Ectodermal cell (in vitro differentiated cells): Measurements from ENCODE around the gene BCL2A1.

ENCODE experiments used
- H3K27ac ChIP-seq: 2 replicates; pipeline ENCODE4 v1.7.0; 2013; ENCODE audit warnings: mild to moderate bottlenecking, low read depth, low read length; ENCODE audit not compliant: insufficient read depth, poor library complexity, severe bottlenecking
- H3K27me3 ChIP-seq: 2 replicates; pipeline ENCODE4 v1.7.0; 2013; ENCODE audit warnings: mild to moderate bottlenecking, low read length; ENCODE audit not compliant: insufficient read depth, control insufficient read depth, poor library complexity, severe bottlenecking
- H3K36me3 ChIP-seq: one replicate; pipeline ENCODE4 v1.7.0; 2013; ENCODE audit warnings: low read length; ENCODE audit not compliant: control insufficient read depth, insufficient read depth
- H3K4me1 ChIP-seq: one replicate; pipeline ENCODE4 v1.7.0; 2013; ENCODE audit warnings: low read length; ENCODE audit not compliant: control insufficient read depth, insufficient read depth
- H3K4me3 ChIP-seq: 2 replicates; pipeline ENCODE4 v1.7.0; 2013; ENCODE audit warnings: low read depth, low read length, control low read depth; ENCODE audit not compliant: insufficient read depth
- H3K9me3 ChIP-seq: 2 replicates; pipeline ENCODE4 v1.7.0; 2013; ENCODE audit warnings: mild to moderate bottlenecking, low read length, moderate library complexity; ENCODE audit not compliant: control insufficient read depth
- WGBS, 2 experiments: methylation state at CpG; one replicate each; pipeline ENCODE4 v1.1.7; 2013; ENCODE audit warnings: missing lambda C conversion rate in 2 of 2; 5-methylcytosine and 5-hydroxymethylcytosine counted together

Gene BCL2A1

GRCh38 chr15:79990280-79990996 lies 19.4 kb upstream of the BCL2A1 start:
- no peaks in the 10 kb centered on the region for H3K27me3 ChIP-seq
- H3K4me3 ChIP-seq = no peak overlapping the region
- no peaks in the 10 kb centered on the region for H3K9me3 ChIP-seq
- 94 to 95% methylated on average over 8 of the region's 8 CpGs for WGBS, 2 experiments
- no peaks in the 10 kb centered on the region for H3K4me1 ChIP-seq
- H3K36me3 ChIP-seq = no peaks in the 10 kb centered on the region
- H3K27ac ChIP-seq = no peak overlapping the region

GRCh38 chr15:79989682-79990081 lies 18.7 kb upstream of the BCL2A1 start:
- Histone ChIP-seq H3K4me3 (no peak overlapping the region), H3K27me3 (no peaks in the 10 kb centered on the region), H3K4me1 (no peaks in the 10 kb centered on the region), H3K36me3 (no peaks in the 10 kb centered on the region), H3K27ac (no peak overlapping the region), H3K9me3 (no peaks in the 10 kb centered on the region)
- 87% methylated on average over 5 of the region's 5 CpGs for WGBS, 2 experiments

- no peaks in the 10 kb centered on the region for H3K27me3 ChIP-seq
- H3K36me3 ChIP-seq = no peaks in the 10 kb centered on the region
- no peaks in the 10 kb centered on the region for H3K4me1 ChIP-seq
- no peak overlapping the region for H3K27ac ChIP-seq
- 92 to 93% methylated on average over 2 of the region's 2 CpGs for WGBS, 2 experiments
- no peaks in the 10 kb centered on the region for H3K9me3 ChIP-seq
- H3K4me3 ChIP-seq = no peak overlapping the region
Observed at GRCh38 chr15:79989183-79989582, 18.2 kb upstream of the BCL2A1 start.

- H3K9me3 ChIP-seq = no peaks in the 10 kb centered on the region
- no peak overlapping the region for H3K27ac ChIP-seq
- WGBS, 2 experiments = 95 to 100% methylated on average over 3 of the region's 3 CpGs
- H3K36me3 ChIP-seq = no peaks in the 10 kb centered on the region
- H3K4me3 ChIP-seq = no peak overlapping the region
- H3K4me1 ChIP-seq = no peaks in the 10 kb centered on the region
- H3K27me3 ChIP-seq = no peaks in the 10 kb centered on the region
Observed at GRCh38 chr15:79988448-79989117, 17.6 kb upstream of the BCL2A1 start.

GRCh38 chr15:79987969-79988368 lies 17.0 kb upstream of the BCL2A1 start:
- no peaks in the 10 kb centered on the region for H3K36me3 ChIP-seq
- 95 to 97% methylated on average over 3 of the region's 3 CpGs for WGBS, 2 experiments
- no peaks in the 10 kb centered on the region for H3K9me3 ChIP-seq
- H3K27me3 ChIP-seq = no peaks in the 10 kb centered on the region
- no peak overlapping the region for H3K27ac ChIP-seq
- no peaks in the 10 kb centered on the region for H3K4me1 ChIP-seq
- H3K4me3 ChIP-seq = no peak overlapping the region

- Histone ChIP-seq H3K4me1 (no peaks in the 10 kb centered on the region), H3K27me3 (no peaks in the 10 kb centered on the region), H3K27ac (no peak overlapping the region), H3K4me3 (no peak overlapping the region), H3K9me3 (no peaks in the 10 kb centered on the region), H3K36me3 (no peaks in the 10 kb centered on the region)
- 90 to 93% methylated on average over 7 of the region's 7 CpGs for WGBS, 2 experiments
Observed at GRCh38 chr15:79987569-79987955, 16.6 kb upstream of the BCL2A1 start.

GRCh38 chr15:79981831-79982455 lies 10.9 kb upstream of the BCL2A1 start:
- H3K27me3 ChIP-seq = no peaks in the 10 kb centered on the region
- H3K27ac ChIP-seq = no peak overlapping the region
- H3K4me1 ChIP-seq = no peaks in the 10 kb centered on the region
- no peaks in the 10 kb centered on the region for H3K9me3 ChIP-seq
- no peak overlapping the region for H3K4me3 ChIP-seq
- WGBS, 2 experiments = 86 to 90% methylated on average over 6 to 7 of the region's 7 CpGs
- no peaks in the 10 kb centered on the region for H3K36me3 ChIP-seq

GRCh38 chr15:79978655-79979514 lies 7.9 kb upstream of the BCL2A1 start:
- H3K27me3 ChIP-seq = no peaks in the 10 kb centered on the region
- no peaks in the 10 kb centered on the region for H3K9me3 ChIP-seq
- WGBS, 2 experiments = 88 to 95% methylated on average over 5 of the region's 5 CpGs
- H3K4me1 ChIP-seq = no peaks in the 10 kb centered on the region
- no peaks in the 10 kb centered on the region for H3K36me3 ChIP-seq
- no peak overlapping the region for H3K27ac ChIP-seq
- H3K4me3 ChIP-seq = no peak overlapping the region

GRCh38 chr15:79978260-79978654 lies 7.3 kb upstream of the BCL2A1 start:
- no peaks in the 10 kb centered on the region for H3K27me3 ChIP-seq
- WGBS, 2 experiments = 94 to 96% methylated on average over 6 of the region's 6 CpGs
- H3K4me3 ChIP-seq = no peak overlapping the region
- no peaks in the 10 kb centered on the region for H3K9me3 ChIP-seq
- H3K27ac ChIP-seq = no peak overlapping the region
- no peaks in the 10 kb centered on the region for H3K36me3 ChIP-seq
- H3K4me1 ChIP-seq = no peaks in the 10 kb centered on the region
